Keratinocyte (primary cell): ENCODE results near the gene OR6B3.

Experiments
- EZH2 ChIP-seq: IDR thresholded peaks from one replicate; pipeline ENCODE4 v1.6.1; 2012; ENCODE audit warnings: inconsistent platforms, mild to moderate bottlenecking, low read length, moderate library complexity
- TF ChIP-seq, protein P1 (sequence below), 3 experiments: IDR thresholded peaks in 1 of 3; conservative IDR thresholded peaks in 1 of 3; optimal IDR thresholded peaks in 1 of 3; 2 replicates in 2 of 3; 3 replicates in 1 of 3; pipeline versions ENCODE3 to v1.5.1; 2011; ENCODE audit warnings: low read length in 3 of 3, mild to moderate bottlenecking in 3 of 3, moderate library complexity in 2 of 3, control low read depth in 1 of 3, inconsistent platforms in 1 of 3; ENCODE audit not compliant: insufficient read depth in 2 of 3; ENCODE audit errors: extremely low read depth in 1 of 3

DNA sequence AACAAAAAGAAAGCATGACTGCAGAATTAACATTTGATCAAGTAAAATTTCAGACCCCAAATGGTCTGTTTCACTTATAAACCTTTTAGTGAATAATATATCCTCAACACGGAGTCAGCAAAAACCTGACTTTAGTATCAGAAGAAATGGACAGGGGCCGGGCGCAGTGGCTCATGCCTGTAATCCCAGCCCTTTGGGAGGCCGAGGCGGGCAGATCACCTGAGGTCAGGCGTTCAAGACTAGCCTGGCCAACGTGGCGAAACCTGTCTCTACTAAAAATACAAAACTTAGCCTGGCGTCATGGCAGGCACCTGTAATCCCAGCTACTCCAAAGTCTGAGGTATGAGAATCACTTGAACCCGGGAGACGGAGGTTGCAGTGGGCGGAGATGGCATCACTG lies 3.0 kb downstream of the OR6B3 start:
- TF ChIP-seq, protein P1, sequence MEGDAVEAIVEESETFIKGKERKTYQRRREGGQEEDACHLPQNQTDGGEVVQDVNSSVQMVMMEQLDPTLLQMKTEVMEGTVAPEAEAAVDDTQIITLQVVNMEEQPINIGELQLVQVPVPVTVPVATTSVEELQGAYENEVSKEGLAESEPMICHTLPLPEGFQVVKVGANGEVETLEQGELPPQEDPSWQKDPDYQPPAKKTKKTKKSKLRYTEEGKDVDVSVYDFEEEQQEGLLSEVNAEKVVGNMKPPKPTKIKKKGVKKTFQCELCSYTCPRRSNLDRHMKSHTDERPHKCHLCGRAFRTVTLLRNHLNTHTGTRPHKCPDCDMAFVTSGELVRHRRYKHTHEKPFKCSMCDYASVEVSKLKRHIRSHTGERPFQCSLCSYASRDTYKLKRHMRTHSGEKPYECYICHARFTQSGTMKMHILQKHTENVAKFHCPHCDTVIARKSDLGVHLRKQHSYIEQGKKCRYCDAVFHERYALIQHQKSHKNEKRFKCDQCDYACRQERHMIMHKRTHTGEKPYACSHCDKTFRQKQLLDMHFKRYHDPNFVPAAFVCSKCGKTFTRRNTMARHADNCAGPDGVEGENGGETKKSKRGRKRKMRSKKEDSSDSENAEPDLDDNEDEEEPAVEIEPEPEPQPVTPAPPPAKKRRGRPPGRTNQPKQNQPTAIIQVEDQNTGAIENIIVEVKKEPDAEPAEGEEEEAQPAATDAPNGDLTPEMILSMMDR (optimal IDR thresholded peaks at IDR 0.05 in 1 of 3, IDR thresholded peaks at IDR 0.05 in 1 of 3, conservative IDR thresholded peaks at IDR 0.05 in 1 of 3; ENCODE audit: extremely low read depth in 1 of 3, insufficient read depth in 2 of 3, low read length in 3 of 3) = no peak
- TF ChIP-seq EZH2 = no peak
